ENCODE results near the gene KLK7. TPM values are rescaled to one million over a fixed set of nuclear protein-coding genes. Genes with fewer than 3 reads are reported as not detected.

Gene KLK7
- total and polyA plus RNA-seq, 2 donors (not counting 3 experiments of a cell fraction or from before 2014, with no cell fraction given): not detected

- POLR2A ChIA-PET: no interaction called here
These were observed 36.6 kb downstream of the KLK7 start for GRCh38 chr19:50947123-50947522.

More at GRCh38 chr19:50947123-50947522, 36.6 kb downstream of the KLK7 start:
- Histone ChIP-seq H3K27ac (ENCODE audit: insufficient read depth, low read depth, low read length) (no peak overlapping the region), H3K9ac (replicated peaks; ENCODE audit: extremely low read depth, insufficient read depth, low read length) (no peak overlapping the region), H3K36me3 (ENCODE audit: control insufficient read depth in 2 of 2, extremely low read depth in 1 of 2, insufficient read depth in 2 of 2, low read length in 2 of 2) (no peaks in the 10 kb centered on the region), H3K27me3 (ENCODE audit: control insufficient read depth in 2 of 2, insufficient read depth in 2 of 2, low read length in 2 of 2) (no peaks in the 10 kb centered on the region), H3K4me2 (ENCODE audit: insufficient read depth, low read length) (no peak overlapping the region), H2AFZ (ENCODE audit: low read depth, low read length) (no peak overlapping the region), H3K9me1 (replicated peaks; ENCODE audit: control insufficient read depth, extremely low read depth, insufficient read depth, low read length) (no peaks in the 10 kb centered on the region), H3K4me1 (ENCODE audit: control insufficient read depth, extremely low read depth, insufficient read depth, low read length) (no peaks in the 10 kb centered on the region), H3K79me2 (ENCODE audit: control insufficient read depth, insufficient read depth, low read length) (no peaks in the 10 kb centered on the region), H4K20me1 (replicated peaks; ENCODE audit: control insufficient read depth, extremely low read depth, insufficient read depth, low read length) (no peaks in the 10 kb centered on the region), H3K9me3 (replicated peaks; ENCODE audit: control insufficient read depth, insufficient read depth, low read length) (no peaks in the 10 kb centered on the region), H3K4me3 (replicated peaks in 1 of 3; ENCODE audit: insufficient read depth in 1 of 3, low read depth in 1 of 3, low read length in 3 of 3) (no peak overlapping the region)
- intact Hi-C loops (cut with micrococcal nuclease): no loop called here
- no TSS peak for BruUV-seq (replicated peaks)
- no peak for DNase-seq (ENCODE audit: low read depth, low spot score)
- CTCF ChIA-PET: interaction anchor here (0.6 to 1.6 kb wide), 2 partner anchors 23 to 25 kb away, joined by 3 to 12 read pairs; no protein-coding TSS in a partner anchor
- TF ChIP-seq MAX (IDR thresholded peaks at IDR 0.05; ENCODE audit: insufficient read depth, insufficient read length) (no peak), CTCF (IDR thresholded peaks at IDR 0.05; ENCODE audit: extremely low read depth in 1 of 2, insufficient read depth in 1 of 2, low read depth in 1 of 2, low read length in 2 of 2) (no peak), POLR2A (IDR thresholded peaks at IDR 0.05; ENCODE audit: low read depth, low read length) (no peak), MYC (IDR thresholded peaks at IDR 0.05; ENCODE audit: low read depth, low read length) (no peak), JUN (IDR thresholded peaks at IDR 0.05; ENCODE audit: borderline replicate concordance, insufficient read depth, insufficient read length, low read depth) (no peak), FOS (IDR thresholded peaks at IDR 0.05; ENCODE audit: borderline replicate concordance, insufficient read depth, low read length) (no peak), POLR2AphosphoS5 (IDR thresholded peaks at IDR 0.05; ENCODE audit: insufficient read depth, low read depth, low read length) (no peak), GATA2 (IDR thresholded peaks at IDR 0.05; ENCODE audit: insufficient read depth, insufficient read length, low read depth, low read length) (no peak), EZH2 (IDR thresholded peaks at IDR 0.05; ENCODE audit: borderline replicate concordance, low read depth, low read length, severe bottlenecking) (no peak)
- dilution Hi-C loops (cut with MboI; ENCODE audit: extremely low pct_ligation_motif_present, low sequenced_read_pairs): no loop called here
- FAIRE-seq: no peak

Data from endothelial cell of umbilical vein (primary cell).